ENCODE results near the gene RCAN1. TPM values are rescaled to one million over a fixed set of nuclear protein-coding genes. Genes with fewer than 3 reads are reported as not detected.

RCAN1 gene
- total RNA-seq, 2 donors from 2014 or later, result 20.8 to 29.0 TPM

GRCh38 chr21:34530261-34530660 is 84.7 kb downstream of the RCAN1 start:
- H3K27me3 ChIP-seq, result no peaks in the 10 kb centered on the region
- H3K9me3 ChIP-seq, result no peaks in the 10 kb centered on the region
- H3K4me1 ChIP-seq, result peaks cover 21% of the 10 kb centered on the region
- no peak overlapping the region for H3K27ac ChIP-seq
- intact Hi-C loops (cut with DNase I), result no loop called here
- ATAC-seq (no peak), DNase-seq (no peak)
- no peaks in the 10 kb centered on the region for H3K36me3 ChIP-seq (replicated peaks in 1 of 2; ENCODE audit: insufficient read depth in 1 of 2, low read depth in 2 of 2)
- TF ChIP-seq CTCF (IDR thresholded peaks at IDR 0.05) (no peak), POLR2A (IDR thresholded peaks at IDR 0.05) (no peak)
- no peak overlapping the region for H3K4me3 ChIP-seq

GRCh38 chr21:34528131-34528561 is 86.8 kb downstream of the RCAN1 start:
- DNase-seq, result no peak
- peak overlapping the region; percentile 32 to 97 (median 91) for H3K27ac ChIP-seq
- no peak for TF ChIP-seq POLR2A (IDR thresholded peaks at IDR 0.05)
- TF ChIP-seq CTCF (IDR thresholded peaks at IDR 0.05), result no peak
- intact Hi-C loops (cut with DNase I), result no loop called here
- WGBS, 2 donors, result 21 to 39% methylated on average over 3 of the region's 3 CpGs
- H3K27me3 ChIP-seq, result no peaks in the 10 kb centered on the region
- H3K4me1 ChIP-seq, result peaks cover 42% of the 10 kb centered on the region
- peak; percentile 17 for ATAC-seq
- H3K36me3 ChIP-seq (replicated peaks in 1 of 2; ENCODE audit: insufficient read depth in 1 of 2, low read depth in 2 of 2), result no peaks in the 10 kb centered on the region
- H3K9me3 ChIP-seq, result no peaks in the 10 kb centered on the region
- H3K4me3 ChIP-seq, result no peak overlapping the region

GRCh38 chr21:34526618-34527290 is 88.2 kb downstream of the RCAN1 start:
- H3K4me1 ChIP-seq, result peaks cover 55% of the 10 kb centered on the region
- WGBS, 2 donors, result 2 to 8% methylated on average over 10 of the region's 10 CpGs
- DNase-seq, result peak; percentile 74 to 92 (median 83)

GRCh38 chr21:34526241-34526617 is 88.7 kb downstream of the RCAN1 start:
- DNase-seq (no peak), ATAC-seq (no peak)
- TF ChIP-seq POLR2A (IDR thresholded peaks at IDR 0.05), result no peak
- 13 to 14% methylated on average over 5 of the region's 5 CpGs for WGBS, 2 donors
- Histone ChIP-seq H3K4me1 (peaks cover 57% of the 10 kb centered on the region), H3K9me3 (no peaks in the 10 kb centered on the region), H3K4me3 (no peak overlapping the region), H3K27ac (peak overlapping the region; percentile 81 to 97 (median 91)), H3K36me3 (replicated peaks in 1 of 2; ENCODE audit: insufficient read depth in 1 of 2, low read depth in 2 of 2) (peaks cover 0 to 2% of the 10 kb centered on the region in 2 donors), H3K27me3 (no peaks in the 10 kb centered on the region)
- intact Hi-C loops (cut with DNase I), result no loop called here

More at GRCh38 chr21:34526618-34527290, 88.2 kb downstream of the RCAN1 start:
- TF ChIP-seq POLR2A (IDR thresholded peaks at IDR 0.05) (peak in 2 of 3 donors; percentile 82 to 87), CTCF (IDR thresholded peaks at IDR 0.05) (no peak)
- no peaks in the 10 kb centered on the region for H3K9me3 ChIP-seq
- H3K4me3 ChIP-seq, result no peak overlapping the region
- ATAC-seq, result peak; percentile 94
- intact Hi-C loops (cut with DNase I), result no loop called here
- no peaks in the 10 kb centered on the region for H3K36me3 ChIP-seq (replicated peaks in 1 of 2; ENCODE audit: insufficient read depth in 1 of 2, low read depth in 2 of 2)
- peak overlapping the region; percentile 81 to 97 (median 91) for H3K27ac ChIP-seq
- no peaks in the 10 kb centered on the region for H3K27me3 ChIP-seq

GRCh38 chr21:34524646-34525601 is 90.0 kb downstream of the RCAN1 start:
- Histone ChIP-seq H3K27me3 (no peaks in the 10 kb centered on the region), H3K9me3 (no peaks in the 10 kb centered on the region), H3K4me3 (no peak overlapping the region), H3K4me1 (peaks cover 57% of the 10 kb centered on the region), H3K36me3 (replicated peaks in 1 of 2; ENCODE audit: insufficient read depth in 1 of 2, low read depth in 2 of 2) (peaks cover 0 to 4% of the 10 kb centered on the region in 2 donors), H3K27ac (peak overlapping the region; percentile 67 to 97 (median 91))
- intact Hi-C loops (cut with DNase I), result no loop called here
- no peak for ATAC-seq
- peak in 2 of 4 donors; percentile 37 to 41 for DNase-seq
- peak in 1 of 3 donors; percentile 42 for TF ChIP-seq POLR2A (IDR thresholded peaks at IDR 0.05)
- no peak for TF ChIP-seq CTCF (IDR thresholded peaks at IDR 0.05)
- 56 to 58% methylated on average over 31 of the region's 31 CpGs for WGBS, 2 donors

Measured in body of pancreas (tissue), 4 donors.